NCI-H187 (cell line): ENCODE measurements around the gene ADGRB3.

Source experiments
- DNase-seq, 2 experiments: peaks; one replicate each; lab custom pipeline; 2025; lab: John Stamatoyannopoulos, UW

ADGRB3 gene

GRCh38 chr6:69122407-69122773, 487.3 kb downstream of the ADGRB3 start:
- no peak for DNase-seq

GRCh38 chr6:69128411-69128810, 493.3 kb downstream of the ADGRB3 start:
- no peak for DNase-seq

- DNase-seq = no peak
These were observed 494.0 kb downstream of the ADGRB3 start for GRCh38 chr6:69129046-69129445.

GRCh38 chr6:69135927-69136326, 500.8 kb downstream of the ADGRB3 start:
- DNase-seq = no peak

GRCh38 chr6:69138148-69138547, 503.1 kb downstream of the ADGRB3 start:
- no peak for DNase-seq

GRCh38 chr6:69138893-69139494, 503.9 kb downstream of the ADGRB3 start:
- no peak for DNase-seq

GRCh38 chr6:69145062-69145461, 510.0 kb downstream of the ADGRB3 start:
- DNase-seq = no peak

- DNase-seq = no peak
These were observed 511.3 kb downstream of the ADGRB3 start for GRCh38 chr6:69146385-69146784.

GRCh38 chr6:69155467-69155866, 520.4 kb downstream of the ADGRB3 start:
- no peak for DNase-seq

- no peak for DNase-seq
These were observed 527.7 kb downstream of the ADGRB3 start for GRCh38 chr6:69162811-69163210.

- no peak for DNase-seq
These were observed 529.6 kb downstream of the ADGRB3 start for GRCh38 chr6:69164564-69165229.

GRCh38 chr6:69179681-69180080, 544.6 kb downstream of the ADGRB3 start:
- no peak for DNase-seq

- no peak for DNase-seq
These were observed 545.4 kb downstream of the ADGRB3 start for GRCh38 chr6:69180361-69181067.

- DNase-seq = no peak
These were observed 546.9 kb downstream of the ADGRB3 start for GRCh38 chr6:69181964-69182363.

GRCh38 chr6:69185276-69185675, 550.2 kb downstream of the ADGRB3 start:
- no peak for DNase-seq

- DNase-seq = no peak
These were observed 567.7 kb downstream of the ADGRB3 start for GRCh38 chr6:69202768-69203167.

- no peak for DNase-seq
These were observed 581.0 kb downstream of the ADGRB3 start for GRCh38 chr6:69216127-69216526.

- DNase-seq = no peak
These were observed 582.3 kb downstream of the ADGRB3 start for GRCh38 chr6:69217343-69217742.

- no peak for DNase-seq
These were observed 585.3 kb downstream of the ADGRB3 start for GRCh38 chr6:69220375-69220774.

- DNase-seq = no peak
These were observed 596.9 kb downstream of the ADGRB3 start for GRCh38 chr6:69232008-69232407.

- no peak for DNase-seq
These were observed 597.4 kb downstream of the ADGRB3 start for GRCh38 chr6:69232496-69232895.

- DNase-seq = no peak
These were observed 597.9 kb downstream of the ADGRB3 start for GRCh38 chr6:69232911-69233448.

- DNase-seq = no peak
These were observed 603.0 kb downstream of the ADGRB3 start for GRCh38 chr6:69238067-69238466.
